Duodenal mucosa (tissue), 2 donors: Measurements from ENCODE around the gene EPHA6.

Experiments used
- H3K27ac ChIP-seq: one replicate; pipeline ENCODE4 v1.7.0; 2013; ENCODE audit warnings: low read depth, low read length
- H3K27me3 ChIP-seq, 2 donors: one replicate each; pipeline ENCODE4 v1.7.0; 2013; ENCODE audit warnings: low read length in 2 of 2, control low read depth in 1 of 2; ENCODE audit not compliant: insufficient read depth in 2 of 2, control insufficient read depth in 1 of 2
- H3K36me3 ChIP-seq, 2 donors: one replicate each; pipeline ENCODE4 v1.7.0; 2013; ENCODE audit warnings: low read length in 2 of 2, control low read depth in 1 of 2; ENCODE audit not compliant: insufficient read depth in 2 of 2, control insufficient read depth in 1 of 2
- H3K4me1 ChIP-seq, 2 donors: one replicate each; pipeline ENCODE4 v1.7.0; 2013; ENCODE audit warnings: low read length in 2 of 2, control low read depth in 1 of 2; ENCODE audit not compliant: insufficient read depth in 2 of 2, control insufficient read depth in 1 of 2
- H3K4me3 ChIP-seq, 2 donors: one replicate each; pipeline ENCODE4 v1.7.0; 2013; ENCODE audit warnings: low read length in 2 of 2, low read depth in 1 of 2
- H3K9ac ChIP-seq, 2 donors: one replicate each; pipeline ENCODE4 v1.7.0; 2013; ENCODE audit warnings: low read length in 2 of 2, low read depth in 1 of 2
- H3K9me3 ChIP-seq, 2 donors: one replicate each; pipeline ENCODE4 v1.7.0; 2013; ENCODE audit warnings: low read length in 2 of 2, control low read depth in 1 of 2; ENCODE audit not compliant: control insufficient read depth in 1 of 2

The EPHA6 gene

DNA sequence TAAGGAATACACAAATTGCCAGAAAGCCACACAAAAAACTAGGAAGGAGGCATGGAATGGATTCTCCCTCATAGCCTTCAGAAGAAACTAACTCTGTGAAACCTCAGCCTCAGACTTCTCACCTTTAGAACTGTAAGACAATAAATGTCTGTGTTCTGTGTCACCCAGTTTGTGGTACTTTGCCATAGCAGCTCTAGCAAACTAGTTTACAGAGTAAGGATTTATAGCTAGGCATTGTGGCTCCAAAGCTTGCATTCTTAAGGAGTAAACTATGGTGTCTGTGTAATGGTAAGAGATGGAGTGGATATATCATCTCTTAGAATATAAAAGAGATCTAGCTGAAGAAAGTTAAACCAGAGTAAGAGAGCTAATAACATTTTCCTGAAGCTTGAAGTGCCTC lies 18.9 kb downstream of the EPHA6 start:
- no peak overlapping the region for H3K27ac ChIP-seq
- H3K9ac ChIP-seq, result no peak overlapping the region
- no peaks in the 10 kb centered on the region for H3K27me3 ChIP-seq
- no peak overlapping the region for H3K4me3 ChIP-seq
- no peaks in the 10 kb centered on the region for H3K36me3 ChIP-seq
- no peaks in the 10 kb centered on the region for H3K9me3 ChIP-seq
- no peaks in the 10 kb centered on the region for H3K4me1 ChIP-seq

GRCh38 chr3:96836153-96836915 lies 21.9 kb downstream of the EPHA6 start:
- no peak overlapping the region for H3K4me3 ChIP-seq
- no peaks in the 10 kb centered on the region for H3K27me3 ChIP-seq
- no peak overlapping the region for H3K9ac ChIP-seq
- no peaks in the 10 kb centered on the region for H3K4me1 ChIP-seq
- no peaks in the 10 kb centered on the region for H3K9me3 ChIP-seq
- no peaks in the 10 kb centered on the region for H3K36me3 ChIP-seq
- H3K27ac ChIP-seq, result no peak overlapping the region

GRCh38 chr3:96843505-96844203 lies 29.3 kb downstream of the EPHA6 start:
- Histone ChIP-seq H3K9ac (no peak overlapping the region), H3K9me3 (no peaks in the 10 kb centered on the region), H3K27ac (no peak overlapping the region), H3K4me3 (no peak overlapping the region), H3K27me3 (no peaks in the 10 kb centered on the region), H3K4me1 (no peaks in the 10 kb centered on the region), H3K36me3 (no peaks in the 10 kb centered on the region)

DNA sequence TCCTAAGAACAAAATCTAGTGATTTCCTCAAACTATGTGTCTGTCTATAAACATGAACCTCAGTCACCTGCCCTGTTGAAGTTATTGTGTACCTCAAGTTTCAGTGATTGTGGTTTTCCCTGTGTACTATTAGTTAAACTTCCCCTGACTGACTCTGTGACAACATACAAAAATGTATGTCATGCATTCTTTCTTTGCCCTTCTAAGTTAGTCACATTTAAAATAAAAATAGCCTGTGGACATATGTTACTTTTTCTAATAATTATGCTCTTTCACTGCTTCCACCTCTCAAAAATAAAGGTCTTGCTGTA lies 29.8 kb downstream of the EPHA6 start:
- H3K4me1 ChIP-seq, result no peaks in the 10 kb centered on the region
- H3K4me3 ChIP-seq, result no peak overlapping the region
- H3K36me3 ChIP-seq, result no peaks in the 10 kb centered on the region
- H3K27ac ChIP-seq, result no peak overlapping the region
- no peaks in the 10 kb centered on the region for H3K27me3 ChIP-seq
- no peaks in the 10 kb centered on the region for H3K9me3 ChIP-seq
- H3K9ac ChIP-seq, result no peak overlapping the region

DNA sequence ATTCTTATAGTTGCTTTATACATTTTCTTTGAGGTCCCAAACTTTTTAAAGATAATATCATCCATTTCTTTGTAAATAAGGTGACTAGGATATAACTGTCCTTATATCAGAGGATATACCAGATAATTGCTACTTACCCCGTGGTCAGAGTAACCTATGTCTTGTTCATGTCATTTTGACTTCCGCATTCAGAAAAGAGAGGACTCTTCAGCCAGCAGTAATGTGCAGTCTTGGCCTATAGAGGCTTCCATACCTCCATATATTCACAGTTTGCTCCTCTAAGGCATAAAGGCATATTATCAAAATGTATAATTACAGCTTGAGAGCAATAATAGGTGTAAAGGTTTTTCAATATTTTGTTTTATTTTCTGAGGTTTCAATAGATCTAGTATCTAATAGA lies 38.5 kb downstream of the EPHA6 start:
- Histone ChIP-seq H3K9ac (no peak overlapping the region), H3K4me1 (no peaks in the 10 kb centered on the region), H3K36me3 (no peaks in the 10 kb centered on the region), H3K27me3 (no peaks in the 10 kb centered on the region), H3K4me3 (no peak overlapping the region), H3K27ac (no peak overlapping the region), H3K9me3 (no peaks in the 10 kb centered on the region)

- no peaks in the 10 kb centered on the region for H3K4me1 ChIP-seq
- H3K27me3 ChIP-seq, result no peaks in the 10 kb centered on the region
- H3K4me3 ChIP-seq, result no peak overlapping the region
- no peak overlapping the region for H3K9ac ChIP-seq
- H3K9me3 ChIP-seq, result no peaks in the 10 kb centered on the region
- no peak overlapping the region for H3K27ac ChIP-seq
- H3K36me3 ChIP-seq, result no peaks in the 10 kb centered on the region
Measured at GRCh38 chr3:96860882-96861281, 46.5 kb downstream of the EPHA6 start.

GRCh38 chr3:96863129-96863740 lies 48.8 kb downstream of the EPHA6 start:
- Histone ChIP-seq H3K9ac (no peak overlapping the region), H3K27me3 (no peaks in the 10 kb centered on the region), H3K4me1 (no peaks in the 10 kb centered on the region), H3K4me3 (no peak overlapping the region), H3K9me3 (no peaks in the 10 kb centered on the region), H3K27ac (no peak overlapping the region), H3K36me3 (no peaks in the 10 kb centered on the region)

GRCh38 chr3:96865605-96866004 lies 51.2 kb downstream of the EPHA6 start:
- H3K4me1 ChIP-seq, result no peaks in the 10 kb centered on the region
- no peak overlapping the region for H3K9ac ChIP-seq
- H3K36me3 ChIP-seq, result no peaks in the 10 kb centered on the region

DNA sequence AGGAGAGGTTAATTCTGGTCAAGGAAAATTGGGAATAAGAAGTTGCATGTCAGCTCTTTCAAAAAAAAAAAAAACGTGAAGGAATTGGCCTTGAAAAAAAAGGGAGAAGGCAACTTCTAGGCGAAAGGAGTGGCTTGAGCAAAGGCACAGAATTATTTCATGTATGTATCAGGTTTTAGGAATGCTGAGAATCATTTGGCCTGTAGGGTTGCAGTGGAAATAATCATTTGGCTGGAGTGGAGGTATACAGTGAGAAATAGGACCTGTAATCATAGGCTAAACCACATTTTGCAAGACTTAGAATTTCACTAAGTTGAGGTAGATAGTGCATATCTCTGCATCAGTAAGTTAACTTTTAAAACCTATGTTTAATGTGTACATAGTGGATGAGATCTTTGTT lies 54.9 kb downstream of the EPHA6 start:
- no peaks in the 10 kb centered on the region for H3K4me1 ChIP-seq
- no peak overlapping the region for H3K9ac ChIP-seq
- no peak overlapping the region for H3K4me3 ChIP-seq
- no peak overlapping the region for H3K27ac ChIP-seq
- no peaks in the 10 kb centered on the region for H3K36me3 ChIP-seq
- no peaks in the 10 kb centered on the region for H3K27me3 ChIP-seq
- H3K9me3 ChIP-seq, result no peaks in the 10 kb centered on the region

More at GRCh38 chr3:96865605-96866004, 51.2 kb downstream of the EPHA6 start:
- no peak overlapping the region for H3K27ac ChIP-seq
- no peak overlapping the region for H3K4me3 ChIP-seq
- no peaks in the 10 kb centered on the region for H3K9me3 ChIP-seq
- H3K27me3 ChIP-seq, result no peaks in the 10 kb centered on the region

GRCh38 chr3:96877510-96877909 lies 63.1 kb downstream of the EPHA6 start:
- H3K9ac ChIP-seq, result no peak overlapping the region
- no peaks in the 10 kb centered on the region for H3K36me3 ChIP-seq
- H3K27me3 ChIP-seq, result no peaks in the 10 kb centered on the region

More at GRCh38 chr3:96877510-96877909, 63.1 kb downstream of the EPHA6 start:
- Histone ChIP-seq H3K9me3 (no peaks in the 10 kb centered on the region), H3K27ac (no peak overlapping the region), H3K4me3 (no peak overlapping the region), H3K4me1 (no peaks in the 10 kb centered on the region)
